GM21723 (cell line): Measurements from ENCODE around the gene NFIX.

ENCODE experiments used
- ATAC-seq: cut with Tn5 transposase; IDR thresholded peaks from one replicate; pipeline ENCODE4 v1.9.1; 2021; ENCODE audit warnings: mild to moderate bottlenecking, moderate library complexity; ENCODE audit not compliant: unreplicated experiment

The NFIX gene

GRCh38 chr19:13120031-13120430 lies 124.8 kb downstream of the NFIX start:
- no peak for ATAC-seq

GRCh38 chr19:13120817-13121216 lies 125.5 kb downstream of the NFIX start:
- no peak for ATAC-seq

- no peak for ATAC-seq
These were observed 126.4 kb downstream of the NFIX start for GRCh38 chr19:13121551-13122274.

GRCh38 chr19:13122275-13122878 lies 127.1 kb downstream of the NFIX start:
- no peak for ATAC-seq

GRCh38 chr19:13122980-13123957 lies 128.0 kb downstream of the NFIX start:
- no peak for ATAC-seq

GRCh38 chr19:13127051-13127450 lies 131.8 kb downstream of the NFIX start:
- ATAC-seq, result no peak

GRCh38 chr19:13127811-13128575 lies 132.7 kb downstream of the NFIX start:
- ATAC-seq, result no peak

GRCh38 chr19:13128583-13128982 lies 133.3 kb downstream of the NFIX start:
- ATAC-seq, result no peak

- ATAC-seq, result no peak
These were observed 134.1 kb downstream of the NFIX start for GRCh38 chr19:13129384-13129783.

GRCh38 chr19:13130886-13131490 lies 135.7 kb downstream of the NFIX start:
- no peak for ATAC-seq

- no peak for ATAC-seq
These were observed 137.4 kb downstream of the NFIX start for GRCh38 chr19:13132471-13133180.

- no peak for ATAC-seq
These were observed 138.1 kb downstream of the NFIX start for GRCh38 chr19:13133241-13133870.

- ATAC-seq, result no peak
These were observed 139.4 kb downstream of the NFIX start for GRCh38 chr19:13134626-13135025.

GRCh38 chr19:13135068-13136062 lies 140.1 kb downstream of the NFIX start:
- ATAC-seq, result no peak

GRCh38 chr19:13137290-13137794 lies 142.1 kb downstream of the NFIX start:
- no peak for ATAC-seq

GRCh38 chr19:13138171-13138915 lies 143.1 kb downstream of the NFIX start:
- no peak for ATAC-seq

- ATAC-seq, result no peak
These were observed 143.6 kb downstream of the NFIX start for GRCh38 chr19:13138916-13139198.
